Nephron (organoid): Measurements from ENCODE around the gene CAB39.

Experiments used
- H3K27ac Mint-ChIP-seq, 3 experiments: 2 replicates each; pipeline ENCODE4 v1.8.0; 2020; ENCODE audit warnings: mixed read lengths in 3 of 3, mild to moderate bottlenecking in 2 of 3, moderate library complexity in 1 of 3
- H3K27me3 Mint-ChIP-seq: 2 replicates; pipeline ENCODE4 v1.8.0; 2021; ENCODE audit warnings: low read depth, mild to moderate bottlenecking, moderate library complexity, mixed read lengths
- H3K36me3 Mint-ChIP-seq: 2 replicates; pipeline ENCODE4 v1.8.0; 2020; ENCODE audit warnings: low read depth, mixed read lengths
- H3K4me1 Mint-ChIP-seq: 2 replicates; pipeline ENCODE4 v1.8.0; 2020; ENCODE audit warnings: mixed read lengths
- H3K4me3 Mint-ChIP-seq, 3 experiments: 2 replicates each; pipeline ENCODE4 v1.8.0; 2020; ENCODE audit warnings: mild to moderate bottlenecking in 3 of 3, mixed read lengths in 3 of 3, moderate library complexity in 2 of 3
- H3K9me3 Mint-ChIP-seq: 2 replicates; pipeline ENCODE4 v1.8.0; 2020; ENCODE audit warnings: mixed read lengths
- CTCF ChIP-seq, 3 experiments: fragments of 200-600 bp; sonication (generic); IDR thresholded peaks; one replicate each; pipeline ENCODE4 v1.5.0; 2021; ENCODE audit warnings: antibody characterized with exemption in 3 of 3; ENCODE audit not compliant: unreplicated experiment in 3 of 3

Gene CAB39

GRCh38 chr2:230830428-230830827 lies 117.8 kb downstream of the CAB39 start:
- no peaks in the 10 kb centered on the region for H3K36me3 Mint-ChIP-seq
- no peak overlapping the region for H3K4me3 Mint-ChIP-seq
- no peaks in the 10 kb centered on the region for H3K4me1 Mint-ChIP-seq
- no peak overlapping the region for H3K27ac Mint-ChIP-seq
- peaks cover 11% of the 10 kb centered on the region for H3K27me3 Mint-ChIP-seq
- TF ChIP-seq CTCF (IDR thresholded peaks at IDR 0.05; ENCODE audit: unreplicated experiment in 3 of 3), result no peak
- no peaks in the 10 kb centered on the region for H3K9me3 Mint-ChIP-seq

DNA sequence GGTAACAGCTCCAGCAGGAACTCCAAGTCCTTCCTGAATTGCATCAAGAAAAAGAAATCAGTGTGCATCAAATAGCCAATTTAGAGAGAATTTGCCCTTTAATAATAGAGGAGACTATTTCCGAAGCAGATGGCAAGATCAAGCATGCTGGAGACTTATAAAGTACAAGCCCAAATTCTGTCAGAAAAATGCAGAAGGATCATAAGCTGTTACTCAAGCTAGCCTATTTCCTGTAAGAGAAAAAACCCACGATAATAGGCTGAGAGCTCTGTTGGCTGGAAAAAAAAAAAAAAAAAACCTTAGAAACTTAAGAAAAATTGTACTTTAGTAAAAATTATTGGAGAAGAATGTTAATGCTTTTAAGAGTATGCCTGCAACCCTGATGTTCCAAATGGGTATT lies 127.7 kb downstream of the CAB39 start:
- Mint-ChIP-seq H3K4me3 (no peak overlapping the region), H3K4me1 (no peaks in the 10 kb centered on the region), H3K27me3 (peaks cover 7% of the 10 kb centered on the region), H3K27ac (no peak overlapping the region), H3K9me3 (peaks cover 6% of the 10 kb centered on the region), H3K36me3 (no peaks in the 10 kb centered on the region)
- no peak for TF ChIP-seq CTCF (IDR thresholded peaks at IDR 0.05; ENCODE audit: unreplicated experiment in 3 of 3)

DNA sequence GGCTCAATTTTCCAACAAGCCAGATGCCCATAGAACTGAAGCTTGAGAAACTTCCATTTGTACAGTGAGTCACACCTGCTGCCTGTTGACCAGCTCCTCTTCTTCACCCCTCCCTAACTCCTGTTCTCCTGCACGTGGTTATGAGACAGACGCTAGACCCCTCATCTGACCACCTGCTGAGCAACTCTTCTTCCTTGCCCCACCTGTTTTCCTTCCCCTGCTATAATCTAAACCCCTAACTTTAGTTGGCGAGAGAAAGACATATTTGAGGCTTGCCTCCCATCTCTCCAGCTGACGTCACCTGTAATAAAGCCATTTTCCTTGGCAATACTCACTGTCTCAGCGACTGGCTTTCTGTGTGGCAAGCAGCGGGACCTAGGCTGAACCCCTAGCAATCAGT lies 129.8 kb downstream of the CAB39 start:
- Mint-ChIP-seq H3K4me3 (no peak overlapping the region), H3K4me1 (no peaks in the 10 kb centered on the region), H3K27ac (no peak overlapping the region), H3K27me3 (peaks cover 21% of the 10 kb centered on the region), H3K36me3 (no peaks in the 10 kb centered on the region), H3K9me3 (peaks cover 2% of the 10 kb centered on the region)
- no peak for TF ChIP-seq CTCF (IDR thresholded peaks at IDR 0.05; ENCODE audit: unreplicated experiment in 3 of 3)

DNA sequence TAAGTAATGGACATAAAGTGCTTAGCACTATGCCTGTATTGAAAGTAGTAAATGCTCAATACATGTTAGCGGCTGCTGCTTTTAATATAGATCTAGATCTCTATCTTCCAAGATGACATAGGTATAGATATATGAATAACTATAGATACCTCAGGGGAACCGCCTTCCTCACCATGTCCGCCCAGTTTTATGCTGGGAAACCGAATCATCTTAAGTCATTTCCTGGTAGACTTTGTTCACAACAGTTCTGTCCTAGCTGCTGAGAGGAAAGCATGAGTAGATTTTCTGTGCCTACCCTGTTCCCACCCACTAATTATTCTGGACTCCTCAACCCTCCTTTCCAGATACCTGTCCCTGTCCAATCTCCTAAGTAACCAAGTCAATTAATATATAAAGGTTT lies 130.5 kb downstream of the CAB39 start:
- Mint-ChIP-seq H3K27me3 (peaks cover 26% of the 10 kb centered on the region), H3K4me1 (no peaks in the 10 kb centered on the region), H3K4me3 (no peak overlapping the region), H3K9me3 (peaks cover 2% of the 10 kb centered on the region), H3K36me3 (no peaks in the 10 kb centered on the region), H3K27ac (no peak overlapping the region)
- no peak for TF ChIP-seq CTCF (IDR thresholded peaks at IDR 0.05; ENCODE audit: unreplicated experiment in 3 of 3)

DNA sequence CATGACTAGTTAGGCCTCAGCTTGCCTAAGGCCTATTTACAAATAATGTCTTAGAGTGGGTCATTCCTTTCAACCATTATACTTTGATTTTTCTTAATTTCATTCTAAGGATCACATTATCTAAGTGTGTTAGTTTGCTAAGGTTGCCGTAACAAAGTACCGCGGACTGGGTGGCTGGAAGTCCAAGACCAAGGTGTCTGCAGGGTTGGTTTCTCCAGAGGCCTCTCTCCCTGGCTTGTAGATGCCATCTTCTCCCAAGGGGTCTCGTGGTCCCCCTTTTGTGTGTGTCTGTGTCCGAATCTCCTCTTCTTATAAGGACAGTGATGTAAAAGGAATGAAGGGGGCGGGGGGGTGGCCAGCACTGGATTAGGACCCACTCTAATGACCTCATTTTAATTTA lies 133.7 kb downstream of the CAB39 start:
- H3K4me1 Mint-ChIP-seq, result no peaks in the 10 kb centered on the region
- no peaks in the 10 kb centered on the region for H3K36me3 Mint-ChIP-seq
- peaks cover 41% of the 10 kb centered on the region for H3K27me3 Mint-ChIP-seq
- no peak overlapping the region for H3K4me3 Mint-ChIP-seq
- H3K9me3 Mint-ChIP-seq, result peaks cover 8% of the 10 kb centered on the region
- no peak for TF ChIP-seq CTCF (IDR thresholded peaks at IDR 0.05; ENCODE audit: unreplicated experiment in 3 of 3)
- H3K27ac Mint-ChIP-seq, result no peak overlapping the region

- Mint-ChIP-seq H3K4me1 (no peaks in the 10 kb centered on the region), H3K4me3 (peak overlapping the region; percentile 33 to 45 (median 42)), H3K27me3 (peaks cover 45% of the 10 kb centered on the region), H3K9me3 (peaks cover 6% of the 10 kb centered on the region), H3K36me3 (no peaks in the 10 kb centered on the region), H3K27ac (peak overlapping the region in 1 of 3 experiments; percentile 7)
- peak; percentile 96 to 98 (median 97) for TF ChIP-seq CTCF (IDR thresholded peaks at IDR 0.05; ENCODE audit: unreplicated experiment in 3 of 3)
Measured at GRCh38 chr2:230847883-230848388, 135.3 kb downstream of the CAB39 start.
